Breast epithelium (tissue), 3 donors: ENCODE results near the gene PPP1R12B.

Experiments
- POLR2A ChIP-seq: fragments of 450-650 bp; IDR thresholded peaks from one replicate; pipeline ENCODE4 v1.6.1; 2016; ENCODE audit warnings: antibody characterized with exemption, mild to moderate bottlenecking, moderate library complexity
- POLR2AphosphoS5 ChIP-seq, 3 donors: sonication (generic); formaldehyde crosslinking; IDR thresholded peaks; one replicate each; pipeline ENCODE4 v1.6.1; 2017; ENCODE audit warnings: antibody characterized with exemption in 3 of 3
- TF ChIP-seq, protein P1 (sequence below), 3 donors: fragments of 450-650 bp; IDR thresholded peaks; one replicate each; pipeline ENCODE4 v1.5.1; 2016 to 2017; ENCODE audit warnings: antibody characterized with exemption in 3 of 3, mild to moderate bottlenecking in 3 of 3, moderate library complexity in 3 of 3

DNA sequence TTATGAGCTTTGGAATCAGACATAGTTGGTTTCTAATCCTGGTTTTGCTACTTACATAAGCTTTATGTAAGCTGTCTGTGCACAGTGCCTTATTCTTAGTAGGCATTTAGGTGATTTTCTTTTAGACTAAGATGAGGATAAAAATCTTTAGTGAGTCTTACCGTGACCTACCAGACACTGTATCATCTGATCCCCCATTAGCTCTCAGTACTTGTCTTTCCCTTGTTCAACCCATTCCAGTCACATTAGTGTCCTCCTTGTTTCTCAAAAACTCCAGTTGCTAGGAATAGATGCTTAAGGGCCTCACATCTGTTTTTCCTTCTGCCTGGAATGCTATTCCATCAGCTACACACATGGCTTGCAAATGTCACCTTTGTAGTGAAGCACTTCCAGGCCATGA is 18.8 kb downstream of the PPP1R12B start:
- TF ChIP-seq, protein P1, sequence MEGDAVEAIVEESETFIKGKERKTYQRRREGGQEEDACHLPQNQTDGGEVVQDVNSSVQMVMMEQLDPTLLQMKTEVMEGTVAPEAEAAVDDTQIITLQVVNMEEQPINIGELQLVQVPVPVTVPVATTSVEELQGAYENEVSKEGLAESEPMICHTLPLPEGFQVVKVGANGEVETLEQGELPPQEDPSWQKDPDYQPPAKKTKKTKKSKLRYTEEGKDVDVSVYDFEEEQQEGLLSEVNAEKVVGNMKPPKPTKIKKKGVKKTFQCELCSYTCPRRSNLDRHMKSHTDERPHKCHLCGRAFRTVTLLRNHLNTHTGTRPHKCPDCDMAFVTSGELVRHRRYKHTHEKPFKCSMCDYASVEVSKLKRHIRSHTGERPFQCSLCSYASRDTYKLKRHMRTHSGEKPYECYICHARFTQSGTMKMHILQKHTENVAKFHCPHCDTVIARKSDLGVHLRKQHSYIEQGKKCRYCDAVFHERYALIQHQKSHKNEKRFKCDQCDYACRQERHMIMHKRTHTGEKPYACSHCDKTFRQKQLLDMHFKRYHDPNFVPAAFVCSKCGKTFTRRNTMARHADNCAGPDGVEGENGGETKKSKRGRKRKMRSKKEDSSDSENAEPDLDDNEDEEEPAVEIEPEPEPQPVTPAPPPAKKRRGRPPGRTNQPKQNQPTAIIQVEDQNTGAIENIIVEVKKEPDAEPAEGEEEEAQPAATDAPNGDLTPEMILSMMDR (IDR thresholded peaks at IDR 0.05) = no peak
- TF ChIP-seq POLR2AphosphoS5 (IDR thresholded peaks at IDR 0.05) = no peak
- TF ChIP-seq POLR2A = no peak
